K562 treated with DMSO at 1 percent for 24 hours (cell line): ENCODE results near the gene TGDS. TPM values are rescaled to one million over a fixed set of nuclear protein-coding genes. Genes with fewer than 3 reads are reported as not detected.

ENCODE experiments used
- total RNA-seq: library from RNA; unstranded; fragments of 300-600 nt; gene quantifications from 2 replicates; pipeline ENCODE4 v1.2.3, GENCODE V29; 2022; ENCODE audit warnings: low read depth; ENCODE audit not compliant: insufficient read depth

Gene TGDS, protein sequence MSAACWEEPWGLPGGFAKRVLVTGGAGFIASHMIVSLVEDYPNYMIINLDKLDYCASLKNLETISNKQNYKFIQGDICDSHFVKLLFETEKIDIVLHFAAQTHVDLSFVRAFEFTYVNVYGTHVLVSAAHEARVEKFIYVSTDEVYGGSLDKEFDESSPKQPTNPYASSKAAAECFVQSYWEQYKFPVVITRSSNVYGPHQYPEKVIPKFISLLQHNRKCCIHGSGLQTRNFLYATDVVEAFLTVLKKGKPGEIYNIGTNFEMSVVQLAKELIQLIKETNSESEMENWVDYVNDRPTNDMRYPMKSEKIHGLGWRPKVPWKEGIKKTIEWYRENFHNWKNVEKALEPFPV
- total RNA-seq, result 7.2 and 7.7 TPM in 2 replicates

DNA sequence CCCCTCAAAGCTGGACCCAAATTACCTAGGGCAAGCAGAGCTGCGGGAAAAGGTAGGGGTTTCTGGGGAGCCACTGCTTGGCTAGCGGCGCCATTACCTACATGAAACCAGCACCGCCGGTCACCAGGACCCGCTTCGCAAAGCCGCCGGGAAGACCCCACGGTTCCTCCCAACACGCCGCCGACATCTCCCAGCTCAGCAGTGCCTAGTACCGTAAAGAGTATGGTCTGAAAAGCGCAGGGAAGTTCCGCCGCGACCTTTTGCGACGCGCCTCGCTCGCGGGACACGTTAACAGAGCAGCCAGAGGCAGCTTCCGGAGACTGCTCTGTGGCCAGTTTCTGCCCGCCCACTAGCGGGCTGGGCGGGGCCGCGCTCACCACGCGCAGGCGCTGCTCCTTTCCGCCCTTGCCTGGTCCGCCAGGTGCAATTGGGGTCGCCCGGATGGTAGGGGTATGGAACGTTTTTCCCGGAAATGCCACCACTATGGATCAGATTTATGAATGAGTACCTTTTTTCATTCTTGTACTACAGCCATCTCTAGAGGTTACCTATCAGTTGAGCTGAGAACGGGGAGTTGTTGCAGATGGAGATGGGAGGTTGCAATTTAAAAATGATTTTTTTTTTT lies at the start of gene TGDS:
Gene TGDS (minus strand): TSS at position 203 of the 625 bp plus-strand sequence. CDS start 16 bp downstream, at position 187.

DNA sequence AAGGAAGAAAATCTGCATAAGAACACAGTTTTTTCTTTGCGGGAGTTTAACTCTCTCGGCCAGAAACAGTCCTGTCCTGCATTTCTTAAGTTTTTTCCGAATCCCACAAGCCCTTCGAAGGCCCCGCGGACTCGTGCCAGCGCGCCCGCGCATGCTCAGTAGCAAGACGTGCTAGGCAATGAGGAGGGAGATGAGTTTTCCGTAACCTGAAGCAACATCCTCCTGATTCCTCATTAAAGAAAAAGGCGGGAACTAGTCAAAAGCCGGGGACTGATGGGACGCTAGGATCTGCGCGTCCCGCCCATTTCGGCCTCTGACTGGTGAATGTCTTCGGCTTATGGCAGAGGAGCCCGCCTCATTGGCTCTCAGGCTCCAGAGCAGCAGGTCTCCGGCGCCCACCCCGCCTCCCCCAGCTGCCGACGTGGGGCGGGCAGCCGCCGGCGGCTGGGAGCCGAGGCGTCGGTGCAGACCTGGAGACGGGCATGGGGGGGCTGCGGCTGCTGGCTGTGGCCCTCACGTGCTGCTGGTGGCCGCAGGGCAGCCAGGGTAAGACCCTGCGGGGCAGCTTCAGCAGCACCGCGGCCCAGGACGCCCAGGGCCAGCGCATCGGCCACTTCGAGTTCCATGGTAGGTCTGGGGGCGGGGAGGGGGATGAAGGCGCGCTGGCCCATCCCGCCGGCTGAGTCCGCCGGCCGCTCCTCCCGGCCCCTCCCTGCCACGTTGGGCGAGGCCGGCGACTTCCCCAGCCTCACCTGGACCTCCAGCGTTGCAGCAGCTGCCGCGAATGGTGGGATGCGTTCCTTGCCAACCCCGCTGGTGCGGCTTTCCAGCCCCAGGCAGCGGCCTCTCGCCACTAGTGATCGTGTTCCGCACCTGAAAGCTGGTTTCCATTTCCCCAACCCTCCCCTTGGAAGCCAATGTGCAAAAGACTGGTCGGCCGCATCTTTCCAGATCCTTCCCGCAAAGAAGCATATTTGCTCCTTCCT lies 5.8 kb upstream of the TGDS start, which contains the start of gene GPR180:
Gene GPR180 (plus strand): TSS at position 412 of the 986 bp plus-strand sequence. CDS start 71 bp downstream, at position 483.

Other genes with a start within 250 kb of the TGDS start
- 0.12 and 0.36 TPM in 2 replicates for gene DCT, start 116.5 kb downstream of the TGDS start, total RNA-seq
- 1.2 and 1.3 TPM in 2 replicates for gene GPR180, start 5.7 kb upstream of the TGDS start, total RNA-seq
- gene SOX21, start 116.4 kb upstream of the TGDS start, total RNA-seq, result not detected in 2 replicates